22Rv1 (cell line): ENCODE results near the gene DYNC2H1.

ENCODE experiments used
- ZFX ChIP-seq: fragments of 450-650 bp; IDR thresholded peaks from 2 replicates; pipeline ENCODE4 v1.6.1; 2017; ENCODE audit warnings: antibody characterized with exemption, borderline replicate concordance
- TF ChIP-seq, protein P1 (sequence below): fragments of 450-650 bp; IDR thresholded peaks from 2 replicates; pipeline ENCODE4 v1.5.1; 2017; ENCODE audit warnings: mild to moderate bottlenecking

DNA sequence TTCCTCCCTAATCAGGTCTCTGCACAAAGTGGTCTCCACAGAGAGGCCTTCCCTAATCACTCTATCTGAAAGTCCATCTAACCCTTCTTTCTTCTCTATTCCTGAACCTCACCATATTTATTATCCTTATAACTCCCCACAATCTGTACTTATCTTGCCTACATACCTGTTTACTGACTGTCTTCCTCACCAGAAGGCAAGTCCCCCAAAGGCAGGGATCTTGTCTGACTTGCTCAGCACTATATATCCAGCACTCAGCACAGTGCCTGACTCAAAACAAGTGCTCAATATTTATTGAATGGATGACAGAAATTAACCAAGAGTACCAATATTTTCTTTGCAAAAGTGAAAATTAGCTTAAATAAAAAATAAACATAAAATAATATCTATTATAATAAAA, 22.8 kb upstream of the DYNC2H1 start:
- TF ChIP-seq, protein P1, sequence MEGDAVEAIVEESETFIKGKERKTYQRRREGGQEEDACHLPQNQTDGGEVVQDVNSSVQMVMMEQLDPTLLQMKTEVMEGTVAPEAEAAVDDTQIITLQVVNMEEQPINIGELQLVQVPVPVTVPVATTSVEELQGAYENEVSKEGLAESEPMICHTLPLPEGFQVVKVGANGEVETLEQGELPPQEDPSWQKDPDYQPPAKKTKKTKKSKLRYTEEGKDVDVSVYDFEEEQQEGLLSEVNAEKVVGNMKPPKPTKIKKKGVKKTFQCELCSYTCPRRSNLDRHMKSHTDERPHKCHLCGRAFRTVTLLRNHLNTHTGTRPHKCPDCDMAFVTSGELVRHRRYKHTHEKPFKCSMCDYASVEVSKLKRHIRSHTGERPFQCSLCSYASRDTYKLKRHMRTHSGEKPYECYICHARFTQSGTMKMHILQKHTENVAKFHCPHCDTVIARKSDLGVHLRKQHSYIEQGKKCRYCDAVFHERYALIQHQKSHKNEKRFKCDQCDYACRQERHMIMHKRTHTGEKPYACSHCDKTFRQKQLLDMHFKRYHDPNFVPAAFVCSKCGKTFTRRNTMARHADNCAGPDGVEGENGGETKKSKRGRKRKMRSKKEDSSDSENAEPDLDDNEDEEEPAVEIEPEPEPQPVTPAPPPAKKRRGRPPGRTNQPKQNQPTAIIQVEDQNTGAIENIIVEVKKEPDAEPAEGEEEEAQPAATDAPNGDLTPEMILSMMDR = no peak
- no peak for TF ChIP-seq ZFX
